Esophagus squamous epithelium (tissue), 5 donors: ENCODE measurements around the gene TAOK1. TPM values are rescaled to one million over a fixed set of nuclear protein-coding genes. Genes with fewer than 3 reads are reported as not detected.

Experiments used
- DNase-seq: peaks from one replicate; lab custom pipeline; 2025; lab: John Stamatoyannopoulos, UW
- H3K27ac ChIP-seq, 4 donors: fragments of 200-600 bp; sonication (generic); one replicate each; pipeline ENCODE4 v1.5.1; 2016 to 2019; ENCODE audit warnings: mild to moderate bottlenecking in 1 of 4
- H3K27me3 ChIP-seq, 4 donors: fragments of 200-600 bp; sonication (generic); 1 replicate in 3 of 4; 2 replicates in 1 of 4; pipeline versions ENCODE4 v1.5.1 to v1.6.0; 2017 to 2021; ENCODE audit warnings: antibody characterized with exemption in 1 of 4
- H3K36me3 ChIP-seq, 3 donors: fragments of 200-600 bp; sonication (generic); one replicate each; pipeline ENCODE4 v1.5.1; 2016 to 2019
- H3K4me1 ChIP-seq, 3 donors: fragments of 200-600 bp; sonication (generic); one replicate each; pipeline ENCODE4 v1.5.1; 2017 to 2019
- H3K4me3 ChIP-seq, 4 donors: fragments of 200-600 bp; sonication (generic); 1 replicate in 3 of 4; 2 replicates in 1 of 4; pipeline ENCODE4 v1.5.1; 2016 to 2019; ENCODE audit warnings: mild to moderate bottlenecking in 2 of 4, moderate library complexity in 1 of 4
- H3K9me3 ChIP-seq, 3 donors: fragments of 200-600 bp; sonication (generic); one replicate each; pipeline ENCODE4 v1.5.1; 2016 to 2019
- CTCF ChIP-seq, 6 experiments: fragments of 450-650 bp in 4 of 6; fragments of 200-600 bp in 2 of 6; sonication (generic) in 2 of 6; IDR thresholded peaks; one replicate each; pipeline ENCODE4 v1.5.1; 2016 to 2019; ENCODE audit warnings: antibody characterized with exemption in 6 of 6, mild to moderate bottlenecking in 4 of 6, moderate library complexity in 4 of 6
- POLR2A ChIP-seq, 4 donors: fragments of 450-650 bp; IDR thresholded peaks; one replicate each; pipeline ENCODE4 v1.6.1; 2017; ENCODE audit warnings: antibody characterized with exemption in 4 of 4, mild to moderate bottlenecking in 4 of 4, moderate library complexity in 3 of 4
- WGBS, 2 donors: methylation state at CpG; one replicate each; pipeline ENCODE4 v1.1.5; 2018; 5-methylcytosine and 5-hydroxymethylcytosine counted together
- intact Hi-C: fragments of 100-400 bp; cut with DNase I; formaldehyde crosslinking; loops from one replicate; pipeline ENCODE4 v1.15.0; 2022
- total RNA-seq, 4 donors: library from RNA; depleted of rRNA; stranded (reverse); fragments of >200 nt; gene quantifications; one replicate each; pipeline ENCODE4 v1.1.0, GENCODE V29; 2016
- donor health status: DM: yes; HTN: yes; CAD: no.

TAOK1 gene
- total RNA-seq, 4 donors from 2014 or later, result 24.9 to 41.4 (median 38.7) TPM

- Histone ChIP-seq H3K9me3 (no peaks in the 10 kb centered on the region), H3K36me3 (peaks cover 0 to 10% (median 6%) of the 10 kb centered on the region in 3 donors), H3K27me3 (no peaks in the 10 kb centered on the region), H3K4me3 (no peak overlapping the region), H3K4me1 (peaks cover 7 to 55% (median 9%) of the 10 kb centered on the region in 3 donors), H3K27ac (peak overlapping the region in 1 of 4 donors; percentile 13)
- intact Hi-C loops, result no loop called here
- DNase-seq, result no peak
- no peak for TF ChIP-seq POLR2A (IDR thresholded peaks at IDR 0.05)
- TF ChIP-seq CTCF (IDR thresholded peaks at IDR 0.05), result no peak
These were observed 55.7 kb downstream of the TAOK1 start for GRCh38 chr17:29445844-29446243.

- intact Hi-C loops, result no loop called here
- no peak overlapping the region for H3K27ac ChIP-seq
These were observed 59.9 kb downstream of the TAOK1 start for GRCh38 chr17:29449865-29450671.

GRCh38 chr17:29451121-29451742 lies 61.1 kb downstream of the TAOK1 start:
- intact Hi-C loops, result no loop called here
- Histone ChIP-seq H3K9me3 (no peaks in the 10 kb centered on the region), H3K27ac (no peak overlapping the region), H3K4me3 (no peak overlapping the region), H3K36me3 (peaks cover 6 to 50% (median 8%) of the 10 kb centered on the region in 3 donors), H3K27me3 (no peaks in the 10 kb centered on the region), H3K4me1 (peaks cover 0 to 24% (median 0%) of the 10 kb centered on the region in 3 donors)
- no peak for DNase-seq
- TF ChIP-seq CTCF (IDR thresholded peaks at IDR 0.05), result no peak
- TF ChIP-seq POLR2A (IDR thresholded peaks at IDR 0.05), result no peak
- WGBS, 2 donors, result 78 to 100% methylated on average over 1 to 2 of the region's 2 CpGs

More at GRCh38 chr17:29449865-29450671, 59.9 kb downstream of the TAOK1 start:
- H3K4me1 ChIP-seq, result peaks cover 0 to 36% (median 3%) of the 10 kb centered on the region in 3 donors
- no peaks in the 10 kb centered on the region for H3K9me3 ChIP-seq
- no peak for DNase-seq
- 89 to 96% methylated on average over 5 of the region's 5 CpGs for WGBS, 2 donors
- no peak overlapping the region for H3K4me3 ChIP-seq
- no peaks in the 10 kb centered on the region for H3K27me3 ChIP-seq
- H3K36me3 ChIP-seq, result peaks cover 6 to 39% (median 8%) of the 10 kb centered on the region in 3 donors
- TF ChIP-seq POLR2A (IDR thresholded peaks at IDR 0.05), result no peak
- TF ChIP-seq CTCF (IDR thresholded peaks at IDR 0.05), result no peak

GRCh38 chr17:29458066-29458465 lies 67.9 kb downstream of the TAOK1 start:
- H3K27me3 ChIP-seq, result no peaks in the 10 kb centered on the region
- H3K9me3 ChIP-seq, result no peaks in the 10 kb centered on the region
- H3K36me3 ChIP-seq, result peaks cover 0 to 55% (median 0%) of the 10 kb centered on the region in 3 donors
- no peak for TF ChIP-seq POLR2A (IDR thresholded peaks at IDR 0.05)
- no peak for TF ChIP-seq CTCF (IDR thresholded peaks at IDR 0.05)
- H3K27ac ChIP-seq, result no peak overlapping the region
- no peak overlapping the region for H3K4me3 ChIP-seq
- no peak for DNase-seq
- WGBS, 2 donors, result 91 to 93% methylated on average over 4 of the region's 4 CpGs
- peaks cover 0 to 13% (median 0%) of the 10 kb centered on the region in 3 donors for H3K4me1 ChIP-seq
- intact Hi-C loops, result no loop called here
